OCI-LY7 (cell line): Measurements from ENCODE around the gene FLNB. TPM values are rescaled to one million over a fixed set of nuclear protein-coding genes. Genes with fewer than 3 reads are reported as not detected.

ENCODE experiments used
- BruUV-seq: library from RNA; stranded (reverse); fragments of 400-500 nt; replicated peaks from 2 replicates; lab custom pipeline; 2021; lab: Mats Ljungman, UMichigan
- CTCF ChIA-PET: fragments of 300-600 bp; sonication (Branson Sonifier 250); formaldehyde crosslinking; loops from one replicate; lab custom pipeline; 2022; ENCODE audit warnings: antibody characterized with exemption; ENCODE audit not compliant: unreplicated experiment; lab: Charles Lee
- POLR2A ChIA-PET: fragments of 300-600 bp; sonication (Branson Sonifier 250); formaldehyde crosslinking; loops from one replicate; lab custom pipeline; 2022; ENCODE audit warnings: antibody characterized with exemption; lab: Charles Lee
- DNase-seq: peaks from one replicate; pipeline ENCODE4 v3.0.0-alpha.2; 2015; ENCODE audit warnings: low spot score
- H2AFZ ChIP-seq: fragments of 200-600 bp; sonication (generic), shearing (Covaris generic); 2 replicates; pipeline ENCODE4 v1.6.1; 2014; ENCODE audit warnings: mild to moderate bottlenecking, antibody characterized with exemption, low read length, moderate library complexity
- H3K27ac ChIP-seq: fragments of 200-600 bp; sonication (generic); 2 replicates; pipeline ENCODE4 v1.5.1; 2014; ENCODE audit warnings: mixed run types, low read depth, mild to moderate bottlenecking, moderate library complexity, low read length, inconsistent platforms; ENCODE audit not compliant: poor library complexity, severe bottlenecking
- H3K36me3 ChIP-seq: fragments of 200-600 bp; sonication (generic); 2 replicates; pipeline ENCODE4 v1.6.1; 2014; ENCODE audit warnings: mild to moderate bottlenecking, antibody characterized with exemption, low read length, moderate library complexity, mixed read lengths; ENCODE audit not compliant: insufficient read depth
- H3K4me1 ChIP-seq: fragments of 200-600 bp; sonication (generic); 2 replicates; pipeline ENCODE4 v1.5.1; 2014; ENCODE audit warnings: mild to moderate bottlenecking, low read length; ENCODE audit not compliant: insufficient read depth, poor library complexity, severe bottlenecking
- H3K4me2 ChIP-seq: fragments of 200-600 bp; sonication (generic); 2 replicates; pipeline ENCODE4 v1.6.1; 2014; ENCODE audit warnings: mild to moderate bottlenecking, low read length
- H3K4me3 ChIP-seq: fragments of 200-600 bp; sonication (generic); 2 replicates; pipeline ENCODE4 v1.5.1; 2014; ENCODE audit warnings: mild to moderate bottlenecking, low read depth, low read length; ENCODE audit not compliant: poor library complexity, severe bottlenecking
- H3K79me2 ChIP-seq: fragments of 200-600 bp; sonication (generic); 2 replicates; pipeline ENCODE4 v1.6.1; 2016; ENCODE audit warnings: low read depth, mild to moderate bottlenecking, low read length, moderate library complexity, mixed read lengths; ENCODE audit not compliant: insufficient read depth
- H3K9me2 ChIP-seq: fragments of 200-600 bp; sonication (generic); 2 replicates; pipeline ENCODE4 v1.6.1; 2016; ENCODE audit warnings: mild to moderate bottlenecking, low read length, mixed read lengths; ENCODE audit not compliant: insufficient read depth
- H3K9me3 ChIP-seq: fragments of 200-600 bp; sonication (generic); 2 replicates; pipeline ENCODE4 v1.6.1; 2014; ENCODE audit warnings: mild to moderate bottlenecking, mixed run types, low read length, mixed read lengths
- H4K20me1 ChIP-seq: fragments of 200-600 bp; sonication (generic); 2 replicates; pipeline ENCODE4 v1.6.1; 2014; ENCODE audit warnings: mild to moderate bottlenecking, antibody characterized with exemption, low read length, moderate library complexity, mixed read lengths; ENCODE audit not compliant: insufficient read depth
- EZH2phosphoT487 ChIP-seq: fragments of 200-600 bp; sonication (generic); IDR thresholded peaks from 2 replicates; pipeline ENCODE4 v1.6.1; 2018; ENCODE audit warnings: low read depth, borderline replicate concordance, mild to moderate bottlenecking, mixed run types, antibody characterized with exemption, low read length, moderate library complexity, mixed read lengths
- intact Hi-C: fragments of 100-400 bp; cut with micrococcal nuclease; formaldehyde crosslinking; loops from one replicate; pipeline ENCODE4 v1.10.0; 2022; ENCODE audit not compliant: unreplicated experiment
- total RNA-seq, 2 experiments: library from RNA; depleted of rRNA in 1 of 2; stranded (reverse); fragments of >200 nt in 1 of 2; shearing (Covaris generic) in 1 of 2; gene quantifications; 2 replicates each; pipeline ENCODE4 v1.2.3, GENCODE V29; 2014 to 2022
- TF ChIP-seq, protein P1 (sequence below): fragments of 200-600 bp; sonication (generic); conservative IDR thresholded peaks from 2 replicates; pipeline ENCODE4 v1.5.1; 2014; ENCODE audit warnings: mild to moderate bottlenecking, antibody characterized with exemption, low read length, moderate library complexity, mixed read lengths

Gene FLNB
- total RNA-seq, 2 experiments from 2014 or later, result 29.9 to 39.1 TPM

DNA sequence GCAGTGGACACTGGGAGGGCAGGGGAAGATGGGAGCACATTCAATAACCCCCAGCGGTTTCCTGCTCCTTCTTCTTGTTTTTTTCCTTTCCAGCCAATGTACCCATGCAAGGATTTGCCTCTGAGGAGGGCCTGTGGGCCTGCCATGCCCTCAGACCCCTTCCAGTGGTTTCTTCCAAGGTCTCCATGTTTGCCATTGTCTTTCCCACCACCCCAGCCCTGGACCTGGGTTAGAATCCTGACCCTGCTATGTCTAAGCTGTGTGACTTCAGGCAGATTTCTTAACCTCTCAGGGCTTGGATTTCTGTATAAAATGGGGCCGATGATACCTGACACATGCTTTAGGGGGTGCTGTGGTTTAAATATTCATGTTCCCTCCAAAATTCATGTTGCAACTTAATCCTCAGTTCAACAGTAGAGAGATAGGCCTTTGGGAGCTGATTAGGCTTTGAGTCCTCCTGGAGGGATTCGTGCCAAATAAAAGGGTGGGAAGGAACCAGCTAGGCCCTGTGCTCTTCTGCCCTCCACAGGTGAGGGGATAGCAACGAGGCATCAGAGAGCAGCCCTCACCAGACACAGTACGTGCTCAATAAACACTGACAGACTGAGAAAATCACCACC is 46.3 kb upstream of the FLNB start:
- CTCF ChIA-PET, result no interaction called here
- Histone ChIP-seq H4K20me1 (no peaks in the 10 kb centered on the region), H3K79me2 (no peaks in the 10 kb centered on the region), H3K27ac (no peak overlapping the region), H3K4me1 (peaks cover 14% of the 10 kb centered on the region), H3K4me3 (no peak overlapping the region), H2AFZ (peak overlapping the region; percentile 1; the same call in 1 of the 2 replicates), H3K9me2 (no peaks in the 10 kb centered on the region), H3K4me2 (no peak overlapping the region), H3K9me3 (no peaks in the 10 kb centered on the region), H3K36me3 (no peaks in the 10 kb centered on the region)
- DNase-seq, result peak; percentile 53
- intact Hi-C loops, result loop anchor here (1.0 kb wide), 1 partner anchor 215 kb away; no protein-coding TSS in a partner anchor
- BruUV-seq, result no TSS peak
- POLR2A ChIA-PET, result interaction anchor here (0.7 to 1.4 kb wide), 2 partner anchors 10 to 255 kb away, joined by 3 to 4 read pairs; no protein-coding TSS in a partner anchor
- TF ChIP-seq EZH2phosphoT487, result no peak
- TF ChIP-seq, protein P1, sequence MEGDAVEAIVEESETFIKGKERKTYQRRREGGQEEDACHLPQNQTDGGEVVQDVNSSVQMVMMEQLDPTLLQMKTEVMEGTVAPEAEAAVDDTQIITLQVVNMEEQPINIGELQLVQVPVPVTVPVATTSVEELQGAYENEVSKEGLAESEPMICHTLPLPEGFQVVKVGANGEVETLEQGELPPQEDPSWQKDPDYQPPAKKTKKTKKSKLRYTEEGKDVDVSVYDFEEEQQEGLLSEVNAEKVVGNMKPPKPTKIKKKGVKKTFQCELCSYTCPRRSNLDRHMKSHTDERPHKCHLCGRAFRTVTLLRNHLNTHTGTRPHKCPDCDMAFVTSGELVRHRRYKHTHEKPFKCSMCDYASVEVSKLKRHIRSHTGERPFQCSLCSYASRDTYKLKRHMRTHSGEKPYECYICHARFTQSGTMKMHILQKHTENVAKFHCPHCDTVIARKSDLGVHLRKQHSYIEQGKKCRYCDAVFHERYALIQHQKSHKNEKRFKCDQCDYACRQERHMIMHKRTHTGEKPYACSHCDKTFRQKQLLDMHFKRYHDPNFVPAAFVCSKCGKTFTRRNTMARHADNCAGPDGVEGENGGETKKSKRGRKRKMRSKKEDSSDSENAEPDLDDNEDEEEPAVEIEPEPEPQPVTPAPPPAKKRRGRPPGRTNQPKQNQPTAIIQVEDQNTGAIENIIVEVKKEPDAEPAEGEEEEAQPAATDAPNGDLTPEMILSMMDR, result peak; percentile 79

DNA sequence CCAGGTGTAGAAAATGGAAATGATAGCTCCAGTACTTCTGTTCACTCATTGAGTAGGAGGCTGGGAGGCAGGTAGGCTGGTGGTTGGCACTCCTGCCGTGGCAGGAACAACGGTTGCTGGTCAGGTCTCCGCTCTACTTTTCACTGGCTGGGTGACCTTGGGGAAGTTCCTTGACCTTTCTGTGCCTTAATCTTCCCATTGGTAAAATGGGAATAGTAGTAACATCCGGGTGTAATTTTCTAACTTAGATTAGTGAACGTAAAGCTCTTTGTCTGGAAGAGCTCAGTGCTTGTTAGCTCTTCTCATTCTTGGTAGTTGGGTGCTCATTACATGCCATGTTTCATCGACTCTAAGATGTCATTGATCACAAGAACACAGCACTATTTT is 45.8 kb upstream of the FLNB start:
- H3K79me2 ChIP-seq, result no peaks in the 10 kb centered on the region
- no peaks in the 10 kb centered on the region for H3K36me3 ChIP-seq
- CTCF ChIA-PET, result no interaction called here
- no peak overlapping the region for H3K27ac ChIP-seq
- POLR2A ChIA-PET, result interaction anchor here (0.7 to 1.4 kb wide), 2 partner anchors 9 to 254 kb away, joined by 3 to 4 read pairs; no protein-coding TSS in a partner anchor
- no peaks in the 10 kb centered on the region for H4K20me1 ChIP-seq
- intact Hi-C loops, result loop anchor here (1.0 kb wide), 1 partner anchor 215 kb away; no protein-coding TSS in a partner anchor
- TF ChIP-seq EZH2phosphoT487, result no peak
- TF ChIP-seq, protein P1, result no peak
- BruUV-seq, result no TSS peak
- peak overlapping the region; percentile 1; the same call in 1 of the 2 replicates for H2AFZ ChIP-seq
- no peak overlapping the region for H3K4me3 ChIP-seq
- H3K4me1 ChIP-seq, result peaks cover 14% of the 10 kb centered on the region
- DNase-seq, result no peak
- H3K9me3 ChIP-seq, result no peaks in the 10 kb centered on the region
- no peaks in the 10 kb centered on the region for H3K9me2 ChIP-seq
- no peak overlapping the region for H3K4me2 ChIP-seq

DNA sequence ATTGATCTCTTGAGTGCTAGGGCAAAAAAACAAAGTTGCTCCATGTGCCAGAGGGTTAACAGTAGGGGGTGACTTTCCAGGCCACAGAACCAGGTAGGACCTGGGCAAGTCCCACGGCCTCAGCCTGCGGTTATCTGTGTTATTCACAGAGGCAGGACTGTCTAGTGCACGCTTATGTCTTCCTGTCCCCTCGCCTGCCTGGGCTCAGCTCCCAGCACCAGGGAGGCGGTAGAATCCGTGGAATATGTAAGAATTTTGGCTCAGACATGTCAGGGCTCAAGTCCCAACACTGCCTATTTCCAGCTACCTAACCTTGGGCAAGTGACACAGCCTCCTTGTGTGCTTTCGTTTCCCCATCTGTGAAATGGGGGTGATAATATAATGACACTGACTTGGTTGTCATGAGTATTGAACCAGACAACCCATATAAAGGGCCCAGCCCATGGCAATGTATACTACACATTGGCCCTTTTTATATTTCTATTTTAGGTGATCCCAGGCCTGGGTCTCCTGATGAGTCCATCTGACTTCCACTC is 44.3 kb upstream of the FLNB start:
- no peaks in the 10 kb centered on the region for H3K79me2 ChIP-seq
- H3K9me3 ChIP-seq, result no peaks in the 10 kb centered on the region
- H3K4me2 ChIP-seq, result no peak overlapping the region
- TF ChIP-seq EZH2phosphoT487, result no peak
- TF ChIP-seq, protein P1, result no peak
- no peak overlapping the region for H3K27ac ChIP-seq
- H3K9me2 ChIP-seq, result no peaks in the 10 kb centered on the region
- no peak overlapping the region for H2AFZ ChIP-seq
- no peaks in the 10 kb centered on the region for H4K20me1 ChIP-seq
- DNase-seq, result no peak
- POLR2A ChIA-PET, result no interaction called here
- H3K36me3 ChIP-seq, result no peaks in the 10 kb centered on the region
- no TSS peak for BruUV-seq
- intact Hi-C loops, result no loop called here
- H3K4me3 ChIP-seq, result no peak overlapping the region
- H3K4me1 ChIP-seq, result peaks cover 9% of the 10 kb centered on the region
- CTCF ChIA-PET, result no interaction called here
